Esophagus (tissue), 2 donors: ENCODE data around the gene SRSF2. TPM values are rescaled to one million over a fixed set of nuclear protein-coding genes. Genes with fewer than 3 reads are reported as not detected.

Source experiments
- H3K27ac ChIP-seq, 2 donors: one replicate each; pipeline ENCODE4 v1.5.1; 2013; ENCODE audit warnings: low read depth in 2 of 2, mild to moderate bottlenecking in 2 of 2, inconsistent platforms in 1 of 2, low read length in 1 of 2, moderate library complexity in 1 of 2
- H3K27me3 ChIP-seq, 2 donors: one replicate each; pipeline ENCODE4 v1.6.1; 2013; ENCODE audit warnings: low read length in 2 of 2, control low read depth in 1 of 2, mild to moderate bottlenecking in 1 of 2; ENCODE audit not compliant: insufficient read depth in 2 of 2, control insufficient read depth in 1 of 2
- H3K36me3 ChIP-seq, 2 donors: one replicate each; pipeline ENCODE4 v1.6.1; 2013; ENCODE audit warnings: low read length in 1 of 2; ENCODE audit not compliant: control insufficient read depth in 2 of 2, insufficient read depth in 2 of 2
- H3K4me1 ChIP-seq, 2 donors: one replicate each; pipeline ENCODE4 v1.6.1; 2013; ENCODE audit warnings: low read length in 1 of 2; ENCODE audit not compliant: control insufficient read depth in 2 of 2, insufficient read depth in 2 of 2
- H3K4me3 ChIP-seq, 2 donors: one replicate each; pipeline ENCODE4 v1.5.1; 2013; ENCODE audit warnings: low read length in 2 of 2, mild to moderate bottlenecking in 2 of 2, low read depth in 1 of 2, moderate library complexity in 1 of 2
- H3K9me3 ChIP-seq, 2 donors: one replicate each; pipeline ENCODE4 v1.6.1; 2013; ENCODE audit warnings: mild to moderate bottlenecking in 2 of 2, low read depth in 1 of 2, low read length in 1 of 2, moderate library complexity in 1 of 2; ENCODE audit not compliant: control insufficient read depth in 2 of 2, insufficient read depth in 1 of 2
- WGBS, 2 donors: extraction: QIAGEN DNeasy Blood & Tissue Kit; methylation state at CpG; one replicate each; pipeline ENCODE4 v1.1.7; 2013; 5-methylcytosine and 5-hydroxymethylcytosine counted together
- polyA plus RNA-seq, 2 donors: library from polyadenylated mRNA; stranded (reverse); fragments of 200-250 nt; gene quantifications; one replicate each; pipeline ENCODE4 v1.2.3, GENCODE V29; 2013
- donor health status: healthy with polysubstance abuse.
- donor health status: Bipolar disorder and iron deficiency.

Gene SRSF2
- polyA plus RNA-seq, 2 donors: 152 to 242 TPM

- WGBS, 2 donors: 55 to 68% methylated on average over 16 of the region's 16 CpGs
- Histone ChIP-seq H3K4me1 (peaks cover 11 to 17% of the 10 kb centered on the region in 2 donors), H3K27ac (peak overlapping the region in 1 of 2 donors; percentile 63), H3K27me3 (no peaks in the 10 kb centered on the region), H3K4me3 (peak overlapping the region; percentile 1 to 30), H3K9me3 (no peaks in the 10 kb centered on the region), H3K36me3 (no peaks in the 10 kb centered on the region)
These were observed 41.9 kb downstream of the SRSF2 start for GRCh38 chr17:76695059-76695831.

DNA sequence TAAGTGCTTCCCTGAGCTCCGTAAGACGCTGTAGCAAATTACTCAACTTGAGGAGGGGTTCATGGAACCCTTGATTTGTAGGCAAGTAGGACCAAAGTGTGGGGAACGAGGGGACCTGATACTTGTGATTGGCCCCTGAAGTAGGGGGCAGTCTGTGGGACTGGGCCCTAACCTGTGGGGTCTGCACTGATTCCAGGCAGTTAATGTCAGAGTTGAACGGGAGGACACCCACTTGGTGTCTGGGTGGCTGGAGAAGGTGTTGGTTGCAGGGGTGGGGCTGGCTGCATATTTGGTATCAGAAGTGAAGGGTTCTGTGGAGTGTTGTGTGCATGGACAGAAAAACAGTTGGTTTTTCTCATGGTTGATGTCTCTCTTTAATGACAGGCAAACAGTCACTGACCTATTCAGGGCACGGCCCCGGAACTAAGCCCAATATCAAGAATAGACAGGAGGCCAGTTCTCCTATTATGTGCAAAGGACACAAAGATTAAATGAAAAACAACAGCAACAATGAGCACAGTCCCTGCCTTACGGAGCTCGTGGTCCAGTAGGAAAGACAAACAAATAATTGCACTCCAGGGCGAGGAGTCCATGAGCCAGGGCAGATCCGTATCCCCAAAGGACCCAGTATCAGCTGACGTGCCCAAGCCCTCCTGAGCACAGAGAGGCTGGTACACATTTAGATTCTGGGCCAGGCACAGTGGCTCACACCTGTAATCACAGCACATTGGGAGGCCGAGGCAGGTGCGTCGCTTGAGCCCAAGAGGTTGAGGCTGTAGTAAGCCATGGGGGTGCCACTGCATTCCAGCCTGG lies 45.5 kb downstream of the SRSF2 start:
- no peaks in the 10 kb centered on the region for H3K27me3 ChIP-seq
- no peaks in the 10 kb centered on the region for H3K36me3 ChIP-seq
- peaks cover 11 to 14% of the 10 kb centered on the region in 2 donors for H3K4me1 ChIP-seq
- 82 to 84% methylated on average over 14 of the region's 14 CpGs for WGBS, 2 donors
- H3K9me3 ChIP-seq: no peaks in the 10 kb centered on the region
- H3K4me3 ChIP-seq: no peak overlapping the region
- peak overlapping the region in 1 of 2 donors; percentile 41 for H3K27ac ChIP-seq

DNA sequence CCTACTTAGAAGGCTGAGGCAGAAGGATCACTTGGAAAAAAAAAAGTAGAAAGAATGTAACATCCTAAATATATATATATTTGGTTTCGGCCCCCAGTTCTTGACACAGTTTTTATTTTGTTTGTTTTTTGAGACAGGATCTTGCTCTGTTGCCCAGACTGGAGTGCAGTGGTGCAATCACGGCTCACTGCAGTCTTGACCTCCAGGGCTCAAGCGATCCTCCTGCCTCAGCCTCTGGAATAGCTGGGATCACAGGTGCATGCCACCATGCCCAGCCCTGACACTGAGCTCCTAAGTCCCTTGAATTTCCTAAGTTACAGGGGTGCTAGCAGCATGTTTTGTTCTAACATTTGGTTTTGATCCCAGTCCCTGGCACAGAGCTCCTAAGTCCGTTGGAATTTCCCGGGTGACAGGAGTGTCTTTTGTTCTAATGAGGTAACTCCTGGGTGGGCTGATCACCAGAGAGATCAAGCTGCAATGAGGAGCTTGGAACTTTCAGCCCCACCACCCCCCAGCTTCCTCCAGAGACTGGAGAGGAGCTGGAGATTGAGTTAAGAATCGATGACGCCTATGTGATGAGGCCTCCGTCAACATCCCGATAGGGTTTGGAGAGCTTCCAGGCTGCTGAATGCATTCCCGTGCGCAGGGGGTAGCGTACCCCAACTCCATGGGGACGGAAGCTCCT lies 46.4 kb downstream of the SRSF2 start:
- peak overlapping the region in 1 of 2 donors; percentile 27 for H3K27ac ChIP-seq
- WGBS, 2 donors: 80 to 83% methylated on average over 13 of the region's 13 CpGs
- no peaks in the 10 kb centered on the region for H3K9me3 ChIP-seq
- H3K4me1 ChIP-seq: peaks cover 8 to 13% of the 10 kb centered on the region in 2 donors
- no peaks in the 10 kb centered on the region for H3K36me3 ChIP-seq
- H3K27me3 ChIP-seq: no peaks in the 10 kb centered on the region
- no peak overlapping the region for H3K4me3 ChIP-seq

DNA sequence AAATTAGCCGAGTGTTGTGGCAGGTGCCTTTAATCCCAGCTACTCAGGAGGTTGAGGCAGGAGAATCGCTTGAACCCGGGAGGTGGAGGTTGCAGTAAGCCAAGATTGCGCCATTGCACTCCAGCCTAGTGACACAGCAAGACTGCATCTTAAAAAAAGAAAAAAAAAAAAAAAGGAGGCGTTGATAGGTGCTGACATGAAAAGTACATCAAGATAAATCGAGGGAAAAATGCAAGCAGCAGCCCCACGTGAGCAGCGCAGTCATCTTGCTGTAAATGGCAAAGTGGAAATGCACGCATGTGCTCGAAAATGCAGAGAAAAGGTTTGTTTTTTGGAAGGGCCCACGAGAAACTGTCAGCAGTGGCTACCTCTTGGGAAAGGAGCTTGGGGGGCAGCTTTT lies 47.3 kb downstream of the SRSF2 start:
- no peaks in the 10 kb centered on the region for H3K36me3 ChIP-seq
- H3K27me3 ChIP-seq: no peaks in the 10 kb centered on the region
- WGBS, 2 donors: 83 to 87% methylated on average over 11 of the region's 11 CpGs
- no peak overlapping the region for H3K4me3 ChIP-seq
- no peak overlapping the region for H3K27ac ChIP-seq
- no peaks in the 10 kb centered on the region for H3K9me3 ChIP-seq
- H3K4me1 ChIP-seq: peaks cover 5 to 15% of the 10 kb centered on the region in 2 donors

GRCh38 chr17:76688165-76688622 lies 48.9 kb downstream of the SRSF2 start:
- 52 to 71% methylated on average over 9 to 11 of the region's 11 CpGs for WGBS, 2 donors
- H3K4me3 ChIP-seq: no peak overlapping the region

GRCh38 chr17:76687298-76688164 lies 49.6 kb downstream of the SRSF2 start:
- Histone ChIP-seq H3K4me3 (no peak overlapping the region), H3K36me3 (peaks cover 4 to 9% of the 10 kb centered on the region in 2 donors), H3K27ac (peak overlapping the region; percentile 61 to 88), H3K27me3 (no peaks in the 10 kb centered on the region), H3K4me1 (peaks cover 5 to 18% of the 10 kb centered on the region in 2 donors), H3K9me3 (no peaks in the 10 kb centered on the region)
- 51 to 56% methylated on average over 26 of the region's 26 CpGs for WGBS, 2 donors

More at GRCh38 chr17:76688165-76688622, 48.9 kb downstream of the SRSF2 start:
- H3K9me3 ChIP-seq: no peaks in the 10 kb centered on the region
- H3K27me3 ChIP-seq: no peaks in the 10 kb centered on the region
- peaks cover 4 to 8% of the 10 kb centered on the region in 2 donors for H3K36me3 ChIP-seq
- peaks cover 5 to 15% of the 10 kb centered on the region in 2 donors for H3K4me1 ChIP-seq
- peak overlapping the region; percentile 61 to 88 for H3K27ac ChIP-seq

DNA sequence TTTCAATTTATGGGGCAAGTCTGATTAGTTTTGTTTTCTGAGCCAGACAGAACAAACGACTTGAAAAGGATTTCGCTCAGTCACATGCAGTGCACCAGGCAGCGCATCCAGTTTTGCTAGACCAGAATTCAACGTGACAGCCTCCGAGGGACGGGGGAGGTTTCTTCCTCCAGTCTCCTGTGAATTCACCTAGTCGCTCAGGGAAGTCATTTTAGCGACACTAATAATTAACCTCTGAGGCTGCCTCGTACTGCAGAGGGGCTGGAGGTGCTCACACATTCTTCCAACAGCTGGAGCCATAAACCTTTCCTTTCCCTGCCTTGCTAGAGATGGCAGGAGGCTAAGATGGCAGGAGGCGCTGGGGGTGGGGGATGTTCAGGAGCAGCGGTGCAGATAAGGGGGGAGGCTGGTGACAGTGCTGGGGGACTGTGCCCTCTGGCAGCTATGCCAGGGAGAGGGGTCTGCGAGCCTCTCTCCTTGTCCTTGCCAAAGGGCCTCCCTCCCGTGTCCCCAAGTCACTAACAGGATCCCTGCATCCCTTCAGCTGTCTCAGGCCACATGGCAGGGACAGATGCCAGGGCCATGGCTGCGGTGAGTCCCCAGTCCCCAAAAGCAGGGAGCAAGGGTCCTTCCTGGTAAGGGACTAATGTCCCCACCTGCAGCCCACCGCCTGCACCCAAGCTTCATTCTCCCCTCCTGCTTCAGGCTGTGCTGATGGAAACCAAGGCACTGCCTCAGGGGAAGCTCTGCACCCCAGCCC lies 50.4 kb downstream of the SRSF2 start:
- peaks cover 4 to 12% of the 10 kb centered on the region in 2 donors for H3K36me3 ChIP-seq
- H3K4me1 ChIP-seq: peaks cover 5 to 20% of the 10 kb centered on the region in 2 donors
- 68 to 72% methylated on average over 15 of the region's 15 CpGs for WGBS, 2 donors
- peak overlapping the region; percentile 61 to 73 for H3K27ac ChIP-seq
- no peaks in the 10 kb centered on the region for H3K27me3 ChIP-seq
- H3K9me3 ChIP-seq: no peaks in the 10 kb centered on the region
- H3K4me3 ChIP-seq: no peak overlapping the region

- no peaks in the 10 kb centered on the region for H3K27me3 ChIP-seq
- H3K36me3 ChIP-seq: peaks cover 4 to 12% of the 10 kb centered on the region in 2 donors
- H3K27ac ChIP-seq: no peak overlapping the region
- 79 to 81% methylated on average over 8 of the region's 8 CpGs for WGBS, 2 donors
- no peaks in the 10 kb centered on the region for H3K9me3 ChIP-seq
- peaks cover 5 to 20% of the 10 kb centered on the region in 2 donors for H3K4me1 ChIP-seq
- no peak overlapping the region for H3K4me3 ChIP-seq
These were observed 51.3 kb downstream of the SRSF2 start for GRCh38 chr17:76685846-76686245.
